NCI-H2107 (cell line): Measurements from ENCODE around the gene GPX4.

Experiments used
- DNase-seq: peaks from one replicate; lab custom pipeline; 2025; lab: John Stamatoyannopoulos, UW

GPX4 gene

DNA sequence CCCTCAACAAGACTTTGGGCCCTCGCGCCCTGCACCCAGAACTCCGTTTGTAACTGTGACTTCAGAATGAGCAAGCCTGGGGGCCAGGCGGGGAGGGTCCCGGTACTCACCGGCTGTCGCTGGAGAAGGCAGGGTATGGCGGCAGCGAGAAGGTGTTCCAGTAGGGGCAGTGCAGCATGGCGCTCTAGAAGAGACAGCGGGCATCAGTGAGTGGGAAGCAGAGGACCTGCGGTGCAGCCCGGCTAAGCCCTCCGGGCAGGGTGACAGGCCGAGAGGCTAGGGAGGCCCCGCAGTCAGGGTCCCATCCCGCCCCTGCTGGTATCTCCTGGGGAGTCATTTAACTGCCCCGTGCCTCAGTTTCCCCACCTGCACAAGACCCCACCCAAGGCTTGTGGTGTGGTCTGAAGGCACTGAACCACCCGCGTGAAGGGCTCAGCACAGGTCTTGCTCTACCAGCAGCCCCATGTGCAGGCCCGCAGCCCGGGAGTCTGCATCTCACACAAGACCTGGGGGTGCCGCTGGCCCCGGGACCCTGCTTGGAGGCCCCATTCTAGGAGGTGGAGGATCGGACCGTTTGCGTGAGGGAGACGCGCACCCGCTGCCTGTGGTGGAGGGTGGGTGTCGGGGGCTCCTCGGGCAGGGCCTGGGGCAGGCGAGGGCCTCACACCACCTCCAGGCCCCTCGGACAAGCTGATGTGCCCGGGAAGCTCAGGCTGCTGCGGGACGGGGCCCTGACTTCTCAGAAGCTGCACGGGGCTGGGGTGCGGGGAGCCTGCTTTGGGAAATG is 45.7 kb downstream of the GPX4 start:
- no peak for DNase-seq

DNA sequence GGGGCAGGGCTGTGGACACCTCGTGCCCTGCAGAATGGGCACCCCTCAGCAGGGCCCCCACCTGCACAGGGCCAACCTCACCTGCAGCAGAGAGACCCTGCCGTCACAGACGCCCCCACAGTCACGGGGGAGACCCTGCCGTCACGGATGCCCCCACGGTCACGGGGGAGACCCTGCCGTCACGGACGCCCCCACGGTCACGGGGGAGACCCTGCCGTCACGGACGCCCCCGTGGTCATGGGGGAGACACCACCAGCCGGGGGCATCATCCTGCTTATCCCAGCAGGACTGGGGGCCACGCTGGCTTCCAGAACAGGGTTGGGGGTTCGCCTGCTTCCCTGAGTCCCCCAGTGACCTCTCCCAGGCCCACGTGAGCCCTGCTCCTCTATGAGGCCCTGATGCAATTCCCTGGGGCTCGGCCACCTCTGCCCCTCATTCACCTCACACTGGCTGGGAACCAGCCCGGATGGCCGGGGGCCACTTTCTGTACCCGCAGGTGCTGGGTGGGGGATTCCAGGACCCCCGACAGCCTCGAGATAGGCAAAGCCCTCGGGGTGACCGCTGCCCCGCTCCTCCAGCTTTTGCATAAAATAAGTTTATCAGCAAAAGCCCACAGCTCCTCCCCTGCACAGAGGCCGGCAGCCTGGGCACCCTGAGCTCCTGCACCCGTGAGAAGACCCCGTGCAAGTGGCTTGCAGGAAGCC is 46.7 kb downstream of the GPX4 start:
- no peak for DNase-seq

DNA sequence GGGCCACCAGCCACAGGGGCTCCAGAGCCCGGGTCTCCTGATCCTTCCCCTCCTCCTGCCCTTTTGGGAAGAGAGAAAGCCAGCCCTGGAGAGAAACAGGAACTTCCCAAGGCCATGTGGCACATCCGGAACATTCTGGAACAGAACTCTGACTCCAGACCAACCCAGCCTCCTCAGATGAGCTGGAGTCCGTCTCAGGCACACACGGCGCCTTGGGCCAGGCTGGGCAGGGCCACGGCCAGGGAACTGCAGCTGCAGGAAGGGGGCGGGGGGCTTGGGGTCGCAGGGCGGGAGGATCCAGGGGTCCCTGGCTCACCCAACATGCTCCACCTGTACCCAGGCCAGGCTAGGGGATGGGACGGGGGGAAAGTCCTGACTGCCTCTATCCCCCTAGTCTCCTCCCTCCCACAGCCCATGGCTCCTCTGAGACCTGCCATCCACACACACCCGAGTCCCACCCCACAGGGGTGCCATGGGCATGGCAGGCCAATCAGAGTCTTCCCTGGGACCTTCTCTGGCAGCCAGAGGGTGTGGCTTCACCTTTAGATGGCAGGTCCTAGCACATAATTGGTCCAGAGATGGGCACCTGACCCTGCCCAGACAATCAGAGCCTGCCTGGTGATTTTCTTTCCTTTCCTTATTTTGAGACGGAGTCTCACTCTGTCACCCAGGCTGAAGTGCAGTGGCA is 47.4 kb downstream of the GPX4 start:
- no peak for DNase-seq

DNA sequence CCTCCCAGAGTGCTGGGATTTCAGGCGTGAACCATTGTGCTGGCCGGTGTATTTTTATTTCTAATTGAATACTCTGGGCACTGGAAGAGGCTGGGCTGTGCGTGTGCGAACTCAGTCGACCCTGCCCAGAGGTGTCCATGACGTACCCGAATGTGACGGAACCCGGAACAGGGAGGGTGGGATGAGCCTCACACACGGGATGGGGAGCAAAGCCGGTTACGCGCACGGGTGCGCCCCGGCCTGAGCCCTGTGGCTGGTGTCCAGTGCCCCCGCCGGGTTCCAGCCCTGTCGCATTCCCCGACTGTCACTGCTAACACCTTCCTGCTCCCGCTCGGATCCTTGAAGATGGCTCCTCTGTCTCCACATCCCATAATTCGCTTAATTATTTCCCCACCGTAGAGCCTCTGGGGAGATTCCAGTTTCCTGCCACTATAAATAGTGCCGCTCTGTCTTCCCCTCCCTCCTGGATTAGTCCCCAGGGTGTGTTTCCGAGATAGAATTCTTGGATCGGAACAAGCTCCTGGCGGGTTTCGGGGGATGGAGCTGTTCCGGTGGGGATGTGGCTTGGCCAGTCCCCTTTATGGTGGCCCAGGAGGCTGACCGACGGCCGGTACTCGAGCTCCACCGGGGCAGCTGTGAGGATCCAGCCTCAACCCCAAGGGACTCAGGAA is 48.3 kb downstream of the GPX4 start:
- no peak for DNase-seq

DNA sequence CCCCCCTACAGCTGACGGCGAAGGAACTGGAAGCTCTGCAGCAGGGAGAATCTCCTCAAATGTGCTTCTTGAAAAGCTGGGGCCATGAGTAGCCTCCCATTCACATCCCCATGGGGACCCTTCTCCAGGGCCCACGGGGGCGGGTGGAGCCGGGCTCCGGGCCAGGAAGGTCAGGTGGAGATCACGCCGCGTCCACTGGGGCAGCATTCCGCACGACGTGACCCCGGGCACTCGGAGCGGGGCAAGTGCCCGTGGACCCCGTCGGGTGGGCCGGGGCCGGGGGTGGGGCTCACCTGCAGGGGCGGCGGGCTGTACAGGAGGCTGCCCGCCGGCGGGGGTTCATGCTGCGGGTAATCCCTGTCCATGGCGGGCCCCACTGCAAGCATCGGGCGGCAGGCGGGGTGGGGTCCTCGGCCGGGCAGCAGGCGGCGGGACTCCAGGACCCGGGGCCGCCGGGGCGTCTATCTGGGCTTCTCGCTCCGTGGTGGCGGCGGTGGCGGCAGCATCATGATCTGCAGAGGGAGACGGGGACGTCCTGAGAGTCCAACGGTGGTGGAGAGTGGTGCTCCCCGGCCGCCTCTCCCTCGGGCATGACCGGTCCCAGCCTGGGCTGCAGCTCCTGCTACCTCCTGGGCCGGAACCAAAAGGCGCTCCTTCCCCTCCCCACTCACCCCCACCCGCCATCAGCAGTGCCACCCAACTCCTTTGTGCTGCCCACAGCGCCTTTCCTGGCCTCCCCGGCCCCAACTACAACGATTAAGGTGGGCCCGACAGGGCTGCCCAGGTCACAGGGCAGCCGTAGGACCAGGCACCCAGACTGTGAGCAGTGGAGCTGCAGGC is 50.3 kb downstream of the GPX4 start:
- no peak for DNase-seq

DNA sequence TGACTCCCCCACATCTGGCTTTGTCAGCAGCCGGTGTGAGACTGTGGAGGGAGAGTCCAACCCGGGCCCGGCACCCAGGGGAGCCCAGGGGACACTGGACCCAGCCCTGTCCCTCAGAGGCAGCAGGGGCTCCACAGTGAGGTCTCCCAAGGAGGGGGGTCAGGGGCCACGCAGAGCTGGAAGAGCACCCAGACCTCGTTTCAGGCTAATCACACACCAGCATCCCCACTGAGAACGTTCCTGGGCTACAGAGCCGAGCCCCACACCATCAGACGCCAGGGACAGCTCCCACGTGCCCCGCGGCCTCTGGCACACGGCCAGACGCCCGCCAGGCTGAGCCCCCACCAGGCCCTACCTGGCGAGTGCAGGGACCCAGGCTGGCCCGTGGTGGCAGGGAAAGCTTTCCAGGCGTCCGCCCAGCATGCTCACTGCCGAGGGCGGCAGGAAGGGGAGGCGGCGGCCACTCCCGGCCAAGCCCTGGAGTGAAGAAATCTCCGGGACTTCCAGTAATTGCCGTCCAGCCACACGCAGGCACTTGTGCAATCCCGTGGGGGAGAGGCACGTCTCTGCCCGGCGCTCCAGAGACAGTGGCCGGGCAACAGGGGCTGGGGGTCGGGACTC is 51.0 kb downstream of the GPX4 start:
- no peak for DNase-seq

DNA sequence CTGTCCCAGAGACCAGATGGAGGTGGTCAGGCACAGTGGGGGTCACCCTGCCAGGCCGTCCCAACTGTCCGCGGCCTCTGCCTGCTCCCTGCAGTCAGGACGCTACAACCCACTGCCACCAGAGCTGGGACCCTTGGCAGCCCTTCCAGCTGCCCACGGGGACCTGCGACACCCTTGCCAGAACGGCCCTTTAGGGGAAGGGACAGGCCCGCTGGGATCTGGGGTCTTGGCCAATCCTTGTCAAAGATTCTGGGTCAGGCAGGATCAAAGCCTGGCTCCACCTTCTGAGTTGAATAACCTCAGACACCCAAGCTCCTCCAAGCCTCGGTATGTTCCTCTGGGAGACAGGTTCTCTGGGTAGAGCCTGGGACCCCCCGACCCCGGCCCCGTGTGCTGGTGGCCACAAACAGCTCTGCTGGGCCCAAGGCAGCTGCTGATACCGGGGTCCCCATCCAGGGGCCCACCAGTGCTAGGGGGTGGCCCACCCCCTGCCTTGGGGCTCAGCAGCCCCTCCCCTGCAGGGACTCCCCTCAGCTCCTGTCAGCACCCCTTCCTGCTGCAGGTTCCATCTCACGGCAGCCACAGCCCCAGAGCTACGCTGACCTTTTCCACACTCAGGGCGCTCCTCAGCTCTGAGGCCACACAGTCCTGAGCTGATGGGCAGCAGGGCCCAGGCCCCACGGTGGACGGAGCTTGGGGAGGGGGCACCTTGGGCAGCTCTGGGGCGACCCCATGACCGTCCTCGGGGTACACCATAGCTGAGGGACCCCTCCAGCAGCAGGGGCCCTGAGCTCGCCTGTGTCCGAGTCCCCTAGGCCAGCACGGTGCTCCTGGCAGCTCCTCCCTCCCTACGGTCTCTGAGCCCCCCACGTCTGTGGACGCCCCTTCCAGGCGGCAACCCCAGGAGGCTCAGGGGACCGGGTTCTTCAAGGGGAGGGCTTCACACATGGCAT is 51.8 kb downstream of the GPX4 start:
- DNase-seq = no peak
